PFSK-1 (cell line): ENCODE measurements around the gene WDR48.

Experiments
- FOXP2 ChIP-seq: optimal IDR thresholded peaks from 2 replicates; pipeline ENCODE3; 2011; ENCODE audit warnings: borderline replicate concordance, control low read depth, inconsistent platforms; ENCODE audit not compliant: insufficient read depth; ENCODE audit errors: extremely low read length, extremely low read depth
- POLR2AphosphoS5 ChIP-seq: IDR thresholded peaks from 2 replicates; pipeline ENCODE4 v1.6.1; 2012; ENCODE audit warnings: low read depth, mild to moderate bottlenecking, control low read depth, low read length, moderate library complexity
- SIN3A ChIP-seq: IDR thresholded peaks from 2 replicates; pipeline ENCODE4 v1.6.1; 2012; ENCODE audit warnings: mild to moderate bottlenecking, low read length, moderate library complexity, borderline replicate concordance; ENCODE audit not compliant: insufficient read depth
- TAF1 ChIP-seq: IDR thresholded peaks from 2 replicates; pipeline ENCODE4 v1.6.1; 2012; ENCODE audit warnings: low read length, control low read depth, borderline replicate concordance; ENCODE audit not compliant: insufficient read depth
- TF ChIP-seq, protein P1 (sequence below), 2 experiments: IDR thresholded peaks; 2 replicates each; pipeline versions ENCODE4 v1.6.1 to v1.8.0; 2011 to 2012; ENCODE audit warnings: low read depth in 2 of 2, low read length in 2 of 2, control low read depth in 1 of 2, inconsistent platforms in 1 of 2, mild to moderate bottlenecking in 1 of 2, moderate library complexity in 1 of 2; ENCODE audit not compliant: insufficient read depth in 1 of 2

WDR48 gene

DNA sequence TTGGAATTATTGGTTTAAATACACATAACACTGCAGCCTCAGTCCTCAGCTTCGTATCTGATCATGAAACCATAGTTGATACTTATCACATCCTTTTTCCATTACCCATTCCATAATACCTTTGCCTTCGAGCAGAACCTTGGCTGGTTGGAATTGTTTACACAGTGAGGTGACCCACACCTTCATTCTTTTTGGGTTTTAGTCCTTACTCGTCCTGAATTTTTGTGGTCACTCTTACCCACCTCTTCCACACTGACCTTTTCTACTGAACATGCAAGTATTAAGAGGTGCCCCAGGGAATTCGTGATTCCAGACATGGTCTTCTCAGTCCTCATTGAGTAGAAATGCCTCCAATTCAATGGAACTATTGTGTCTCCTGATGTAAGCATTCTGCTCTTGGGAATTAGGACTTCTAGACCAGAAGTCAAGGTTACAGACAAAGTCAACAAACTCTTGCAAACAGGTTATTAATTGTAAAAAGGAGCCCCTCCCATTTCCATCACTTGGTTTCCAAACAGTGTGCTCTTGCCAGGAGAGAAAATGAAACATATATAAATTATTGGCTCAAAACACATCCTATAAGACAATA lies 37.8 kb upstream of the WDR48 start:
- TF ChIP-seq, protein P1, sequence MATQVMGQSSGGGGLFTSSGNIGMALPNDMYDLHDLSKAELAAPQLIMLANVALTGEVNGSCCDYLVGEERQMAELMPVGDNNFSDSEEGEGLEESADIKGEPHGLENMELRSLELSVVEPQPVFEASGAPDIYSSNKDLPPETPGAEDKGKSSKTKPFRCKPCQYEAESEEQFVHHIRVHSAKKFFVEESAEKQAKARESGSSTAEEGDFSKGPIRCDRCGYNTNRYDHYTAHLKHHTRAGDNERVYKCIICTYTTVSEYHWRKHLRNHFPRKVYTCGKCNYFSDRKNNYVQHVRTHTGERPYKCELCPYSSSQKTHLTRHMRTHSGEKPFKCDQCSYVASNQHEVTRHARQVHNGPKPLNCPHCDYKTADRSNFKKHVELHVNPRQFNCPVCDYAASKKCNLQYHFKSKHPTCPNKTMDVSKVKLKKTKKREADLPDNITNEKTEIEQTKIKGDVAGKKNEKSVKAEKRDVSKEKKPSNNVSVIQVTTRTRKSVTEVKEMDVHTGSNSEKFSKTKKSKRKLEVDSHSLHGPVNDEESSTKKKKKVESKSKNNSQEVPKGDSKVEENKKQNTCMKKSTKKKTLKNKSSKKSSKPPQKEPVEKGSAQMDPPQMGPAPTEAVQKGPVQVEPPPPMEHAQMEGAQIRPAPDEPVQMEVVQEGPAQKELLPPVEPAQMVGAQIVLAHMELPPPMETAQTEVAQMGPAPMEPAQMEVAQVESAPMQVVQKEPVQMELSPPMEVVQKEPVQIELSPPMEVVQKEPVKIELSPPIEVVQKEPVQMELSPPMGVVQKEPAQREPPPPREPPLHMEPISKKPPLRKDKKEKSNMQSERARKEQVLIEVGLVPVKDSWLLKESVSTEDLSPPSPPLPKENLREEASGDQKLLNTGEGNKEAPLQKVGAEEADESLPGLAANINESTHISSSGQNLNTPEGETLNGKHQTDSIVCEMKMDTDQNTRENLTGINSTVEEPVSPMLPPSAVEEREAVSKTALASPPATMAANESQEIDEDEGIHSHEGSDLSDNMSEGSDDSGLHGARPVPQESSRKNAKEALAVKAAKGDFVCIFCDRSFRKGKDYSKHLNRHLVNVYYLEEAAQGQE (IDR thresholded peaks at IDR 0.05; ENCODE audit: insufficient read depth in 1 of 2, low read depth in 2 of 2, low read length in 2 of 2), result no peak
- TF ChIP-seq POLR2AphosphoS5 (no peak), TAF1 (no peak), FOXP2 (no peak), SIN3A (no peak)

DNA sequence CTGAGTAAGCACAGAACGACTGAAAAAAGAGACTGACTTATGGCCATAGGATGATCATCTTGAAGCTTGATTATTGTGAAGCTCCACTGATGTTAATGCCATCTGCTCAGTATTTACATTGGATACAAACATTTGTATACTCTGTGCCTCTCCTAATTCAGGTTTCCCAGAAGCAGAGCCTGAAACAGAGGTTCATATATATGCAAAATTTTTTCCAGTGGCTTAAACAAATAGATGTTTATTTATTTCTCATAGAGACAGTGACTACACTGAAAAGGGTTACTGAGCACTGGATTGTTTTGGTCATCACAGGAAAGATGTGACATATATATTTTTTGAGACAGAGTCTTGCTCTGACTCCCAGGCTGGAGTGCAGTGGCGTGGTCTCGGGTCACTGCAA lies 36.4 kb upstream of the WDR48 start:
- TF ChIP-seq POLR2AphosphoS5 (no peak), SIN3A (no peak), FOXP2 (no peak), TAF1 (no peak)
- TF ChIP-seq, protein P1 (IDR thresholded peaks at IDR 0.05; ENCODE audit: insufficient read depth in 1 of 2, low read depth in 2 of 2, low read length in 2 of 2), result no peak

DNA sequence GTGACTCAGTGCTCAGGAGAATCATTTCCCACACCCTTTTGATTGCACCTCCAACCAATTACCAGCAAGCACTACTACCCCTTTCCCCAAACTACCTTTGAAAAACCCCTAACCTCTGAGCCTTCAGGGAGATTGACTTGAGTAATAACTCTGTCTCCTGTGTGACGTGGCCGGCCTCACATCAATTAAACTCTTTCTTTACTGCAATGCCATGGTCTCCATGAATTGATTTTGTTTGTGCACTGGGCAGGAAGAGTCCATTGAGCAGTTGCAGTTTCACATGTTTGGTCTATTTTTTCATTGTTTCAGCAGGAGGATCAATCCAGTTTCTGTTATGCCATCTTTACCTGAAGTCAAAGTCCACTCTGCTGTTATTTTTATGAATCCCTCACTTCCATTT lies 32.5 kb upstream of the WDR48 start:
- TF ChIP-seq TAF1 (no peak), SIN3A (no peak), POLR2AphosphoS5 (no peak), FOXP2 (no peak)
- TF ChIP-seq, protein P1 (IDR thresholded peaks at IDR 0.05; ENCODE audit: insufficient read depth in 1 of 2, low read depth in 2 of 2, low read length in 2 of 2), result no peak

GRCh38 chr3:39021029-39021428 lies 30.8 kb upstream of the WDR48 start:
- TF ChIP-seq, protein P1 (IDR thresholded peaks at IDR 0.05; ENCODE audit: insufficient read depth in 1 of 2, low read depth in 2 of 2, low read length in 2 of 2), result no peak
- no peak for TF ChIP-seq TAF1
- TF ChIP-seq SIN3A, result no peak
- no peak for TF ChIP-seq FOXP2
- no peak for TF ChIP-seq POLR2AphosphoS5
